ENCODE data around the gene HLA-G. TPM values are rescaled to one million over a fixed set of nuclear protein-coding genes. Genes with fewer than 3 reads are reported as not detected.

Gene HLA-G
- total RNA-seq, 2 donors from 2014 or later = 0.78 TPM; not detected in 1

- H3K9me3 ChIP-seq = no peaks in the 10 kb centered on the region
- TF ChIP-seq CTCF (IDR thresholded peaks at IDR 0.05) (no peak), POLR2A (IDR thresholded peaks at IDR 0.05) (no peak)
- H3K4me3 ChIP-seq = no peak overlapping the region
- ATAC-seq (no peak), DNase-seq (no peak)
- no peaks in the 10 kb centered on the region for H3K36me3 ChIP-seq (replicated peaks in 1 of 2; ENCODE audit: insufficient read depth in 1 of 2, low read depth in 2 of 2)
- peaks cover 14% of the 10 kb centered on the region for H3K4me1 ChIP-seq
- peaks cover 0 to 4% of the 10 kb centered on the region in 2 donors for H3K27me3 ChIP-seq
- intact Hi-C loops (cut with DNase I) = no loop called here
- no peak overlapping the region for H3K27ac ChIP-seq
Measured at GRCh38 chr6:29824144-29824543, 3.5 kb upstream of the HLA-G start.

DNA sequence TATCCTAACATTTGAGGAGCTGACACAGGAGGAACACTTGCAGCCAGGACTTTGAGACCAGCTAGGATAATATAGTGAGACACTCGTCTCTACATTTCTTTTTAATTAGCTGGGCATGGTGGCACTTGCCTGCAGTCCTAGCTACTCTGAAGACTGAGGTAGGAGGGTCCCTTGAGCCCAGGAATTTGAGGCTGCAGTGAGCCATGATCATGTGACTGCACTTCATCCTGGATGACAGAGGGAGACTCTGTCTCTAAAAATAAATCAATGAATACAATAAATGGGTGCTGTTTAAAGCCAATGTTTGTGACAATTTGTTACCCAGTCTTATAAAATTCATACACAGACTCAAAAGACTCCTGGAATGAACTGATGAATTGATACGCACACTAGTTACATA lies 1.8 kb upstream of the HLA-G start:
- ATAC-seq = no peak
- no peak for TF ChIP-seq POLR2A (IDR thresholded peaks at IDR 0.05)
- no peak for TF ChIP-seq CTCF (IDR thresholded peaks at IDR 0.05)
- DNase-seq = no peak
- Histone ChIP-seq H3K4me1 (peaks cover 14% of the 10 kb centered on the region), H3K27ac (no peak overlapping the region), H3K4me3 (no peak overlapping the region), H3K27me3 (peaks cover 0 to 4% of the 10 kb centered on the region in 2 donors), H3K36me3 (replicated peaks in 1 of 2; ENCODE audit: insufficient read depth in 1 of 2, low read depth in 2 of 2) (no peaks in the 10 kb centered on the region), H3K9me3 (no peaks in the 10 kb centered on the region)
- intact Hi-C loops (cut with DNase I) = no loop called here
- 68 to 83% methylated on average over 2 of the region's 2 CpGs for WGBS, 2 donors

GRCh38 chr6:29826271-29826670 lies 1.4 kb upstream of the HLA-G start:
- Histone ChIP-seq H3K27ac (no peak overlapping the region), H3K9me3 (no peaks in the 10 kb centered on the region), H3K36me3 (replicated peaks in 1 of 2; ENCODE audit: insufficient read depth in 1 of 2, low read depth in 2 of 2) (no peaks in the 10 kb centered on the region), H3K27me3 (peaks cover 0 to 4% of the 10 kb centered on the region in 2 donors), H3K4me1 (peaks cover 14% of the 10 kb centered on the region), H3K4me3 (no peak overlapping the region)
- ATAC-seq (no peak), DNase-seq (no peak)
- intact Hi-C loops (cut with DNase I) = no loop called here
- TF ChIP-seq POLR2A (IDR thresholded peaks at IDR 0.05) (no peak), CTCF (IDR thresholded peaks at IDR 0.05) (no peak)
- WGBS, 2 donors = 94 to 96% methylated on average over 1 of the region's 1 CpG

DNA sequence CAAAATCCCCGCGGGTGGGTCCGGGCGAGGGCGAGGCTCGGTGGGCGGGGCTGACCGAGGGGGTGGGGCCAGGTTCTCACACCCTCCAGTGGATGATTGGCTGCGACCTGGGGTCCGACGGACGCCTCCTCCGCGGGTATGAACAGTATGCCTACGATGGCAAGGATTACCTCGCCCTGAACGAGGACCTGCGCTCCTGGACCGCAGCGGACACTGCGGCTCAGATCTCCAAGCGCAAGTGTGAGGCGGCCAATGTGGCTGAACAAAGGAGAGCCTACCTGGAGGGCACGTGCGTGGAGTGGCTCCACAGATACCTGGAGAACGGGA lies 809 bp downstream of the HLA-G start:
- Histone ChIP-seq H3K36me3 (replicated peaks in 1 of 2; ENCODE audit: insufficient read depth in 1 of 2, low read depth in 2 of 2) (no peaks in the 10 kb centered on the region), H3K27ac (no peak overlapping the region), H3K4me3 (no peak overlapping the region), H3K9me3 (no peaks in the 10 kb centered on the region), H3K4me1 (peaks cover 14% of the 10 kb centered on the region), H3K27me3 (peaks cover 0 to 4% of the 10 kb centered on the region in 2 donors)
- peak; percentile 18 for ATAC-seq
- no peak for TF ChIP-seq POLR2A (IDR thresholded peaks at IDR 0.05)
- TF ChIP-seq CTCF (IDR thresholded peaks at IDR 0.05) = no peak
- intact Hi-C loops (cut with DNase I) = no loop called here
- peak in 3 of 4 donors; percentile 22 to 49 (median 29) for DNase-seq
- WGBS, 2 donors = 10 to 18% methylated on average over 15 to 26 of the region's 26 CpGs

DNA sequence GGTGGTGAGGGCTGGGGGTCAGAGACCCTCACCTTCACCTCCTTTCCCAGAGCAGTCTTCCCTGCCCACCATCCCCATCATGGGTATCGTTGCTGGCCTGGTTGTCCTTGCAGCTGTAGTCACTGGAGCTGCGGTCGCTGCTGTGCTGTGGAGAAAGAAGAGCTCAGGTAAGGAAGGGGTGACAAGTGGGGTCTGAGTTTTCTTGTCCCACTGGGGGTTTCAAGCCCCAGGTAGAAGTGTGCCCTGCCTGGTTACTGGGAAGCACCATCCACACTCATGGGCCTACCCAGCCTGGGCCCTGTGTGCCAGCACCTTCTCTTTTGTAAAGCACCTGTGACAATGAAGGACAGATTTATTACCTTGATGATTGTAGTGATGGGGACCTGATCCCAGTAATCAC lies 2.1 kb downstream of the HLA-G start:
- TF ChIP-seq POLR2A (IDR thresholded peaks at IDR 0.05) (no peak), CTCF (IDR thresholded peaks at IDR 0.05) (no peak)
- intact Hi-C loops (cut with DNase I) = loop anchor here (5.0 to 10.0 kb wide), 2 partner anchors 87 to 125 kb away; no protein-coding TSS in a partner anchor
- DNase-seq = no peak
- Histone ChIP-seq H3K36me3 (replicated peaks in 1 of 2; ENCODE audit: insufficient read depth in 1 of 2, low read depth in 2 of 2) (no peaks in the 10 kb centered on the region), H3K9me3 (no peaks in the 10 kb centered on the region), H3K4me3 (no peak overlapping the region), H3K4me1 (peaks cover 14% of the 10 kb centered on the region), H3K27ac (no peak overlapping the region), H3K27me3 (peaks cover 0 to 4% of the 10 kb centered on the region in 2 donors)
- WGBS, 2 donors = 95 to 97% methylated on average over 3 of the region's 3 CpGs
- no peak for ATAC-seq
